NCI-H345 treated with DMSO at 0.1 percent for 48 hours (cell line): ENCODE results near the gene WWOX.
A peak's percentile ranks its signal among the peaks of the same experiment; 100 is the strongest.

Experiments used
- DNase-seq: peaks from one replicate; lab custom pipeline; 2025; ENCODE audit not compliant: unreplicated experiment; lab: John Stamatoyannopoulos, UW

WWOX gene

GRCh38 chr16:78102865-78103264 is 3.4 kb downstream of the WWOX start:
- DNase-seq = no peak

GRCh38 chr16:78105517-78105916 is 6.1 kb downstream of the WWOX start:
- DNase-seq = peak; percentile 3

GRCh38 chr16:78106686-78107085 is 7.2 kb downstream of the WWOX start:
- DNase-seq = no peak

- no peak for DNase-seq
Observed at GRCh38 chr16:78108451-78108850, 9.0 kb downstream of the WWOX start.

GRCh38 chr16:78113258-78113657 is 13.8 kb downstream of the WWOX start:
- DNase-seq = no peak

GRCh38 chr16:78115659-78116058 is 16.2 kb downstream of the WWOX start:
- DNase-seq = no peak

GRCh38 chr16:78116946-78117345 is 17.5 kb downstream of the WWOX start:
- DNase-seq = no peak

- no peak for DNase-seq
Observed at GRCh38 chr16:78117391-78117790, 17.9 kb downstream of the WWOX start.

- no peak for DNase-seq
Observed at GRCh38 chr16:78118469-78119025, 19.1 kb downstream of the WWOX start.

- DNase-seq = peak; percentile 50
Observed at GRCh38 chr16:78122774-78123315, 23.4 kb downstream of the WWOX start.

- no peak for DNase-seq
Observed at GRCh38 chr16:78125112-78125844, 25.8 kb downstream of the WWOX start.

GRCh38 chr16:78126662-78127061 is 27.2 kb downstream of the WWOX start:
- no peak for DNase-seq

- DNase-seq = no peak
Observed at GRCh38 chr16:78127130-78127529, 27.7 kb downstream of the WWOX start.

GRCh38 chr16:78128913-78129312 is 29.5 kb downstream of the WWOX start:
- no peak for DNase-seq

- no peak for DNase-seq
Observed at GRCh38 chr16:78129349-78129748, 29.9 kb downstream of the WWOX start.

- DNase-seq = no peak
Observed at GRCh38 chr16:78130083-78130608, 30.7 kb downstream of the WWOX start.

- DNase-seq = no peak
Observed at GRCh38 chr16:78130950-78131349, 31.5 kb downstream of the WWOX start.

GRCh38 chr16:78133919-78134318 is 34.5 kb downstream of the WWOX start:
- DNase-seq = peak; percentile 14

GRCh38 chr16:78134944-78135619 is 35.6 kb downstream of the WWOX start:
- DNase-seq = no peak

GRCh38 chr16:78137179-78137578 is 37.7 kb downstream of the WWOX start:
- DNase-seq = no peak

GRCh38 chr16:78137782-78138616 is 38.5 kb downstream of the WWOX start:
- no peak for DNase-seq
